GM23338 (cell line): ENCODE measurements around the gene MTHFS.

Source experiments
- CTCF ChIP-seq, 2 experiments: fragments of 200-600 bp in 1 of 2; sonication (generic) in 1 of 2; conservative IDR thresholded peaks; 2 replicates each; pipeline versions ENCODE4 v1.5.1 to v1.6.1; 2016 to 2017; ENCODE audit warnings: antibody characterized with exemption in 2 of 2, low read depth in 2 of 2, mild to moderate bottlenecking in 2 of 2, moderate library complexity in 1 of 2
- EZH2 ChIP-seq: fragments of 200-600 bp; sonication (generic); IDR thresholded peaks from one replicate; pipeline ENCODE4 v1.8.0; 2017; ENCODE audit warnings: antibody characterized with exemption, mild to moderate bottlenecking, low read depth; ENCODE audit not compliant: unreplicated experiment
- EZH2phosphoT487 ChIP-seq: fragments of 200-600 bp; sonication (generic); IDR thresholded peaks from one replicate; pipeline ENCODE4 v1.8.1; 2018; ENCODE audit warnings: antibody characterized with exemption; ENCODE audit not compliant: unreplicated experiment
- JUNB ChIP-seq: IDR thresholded peaks from one replicate; pipeline ENCODE4 v1.6.1; 2016; ENCODE audit warnings: antibody characterized with exemption; ENCODE audit not compliant: unreplicated experiment
- POLR2AphosphoS5 ChIP-seq: IDR thresholded peaks from 2 replicates; pipeline ENCODE4 v1.6.1; 2016; ENCODE audit warnings: antibody characterized with exemption, low read depth
- REST ChIP-seq: IDR thresholded peaks from one replicate; pipeline ENCODE4 v1.6.1; 2018; ENCODE audit warnings: antibody characterized with exemption; ENCODE audit not compliant: unreplicated experiment
- STAT1 ChIP-seq: IDR thresholded peaks from one replicate; pipeline ENCODE4 v1.6.1; 2016; ENCODE audit warnings: antibody characterized with exemption; ENCODE audit not compliant: unreplicated experiment
- ZNF114 ChIP-seq: fragments of 250-450 bp; sonication (Bioruptor Pico); IDR thresholded peaks from 2 replicates; pipeline ENCODE4 v1.5.0; 2020; ENCODE audit warnings: mild to moderate bottlenecking, moderate library complexity
- ZNF331 ChIP-seq: fragments of 250-450 bp; sonication (Bioruptor Pico); IDR thresholded peaks from 2 replicates; pipeline ENCODE4 v1.5.0; 2020; ENCODE audit warnings: low read depth, mild to moderate bottlenecking, moderate library complexity

- TF ChIP-seq CTCF (conservative IDR thresholded peaks at IDR 0.05; ENCODE audit: low read depth in 2 of 2) (no peak), EZH2phosphoT487 (no peak), JUNB (no peak), EZH2 (no peak), POLR2AphosphoS5 (no peak), ZNF331 (CRISPR knock-in tag) (no peak), REST (no peak), STAT1 (no peak), ZNF114 (CRISPR knock-in tag) (no peak)
These were observed 18.6 kb downstream of the MTHFS start for GRCh38 chr15:79878078-79878705.
